ENCODE measurements around the gene B3GNT5.
A peak's percentile ranks its signal among the peaks of the same experiment; 100 is the strongest.

B3GNT5 gene

GRCh38 chr3:183266454-183266853, 13.4 kb downstream of the B3GNT5 start:
- no peak for DNase-seq

- no peak for DNase-seq
Measured at GRCh38 chr3:183267140-183267539, 14.1 kb downstream of the B3GNT5 start.

GRCh38 chr3:183268366-183268765, 15.3 kb downstream of the B3GNT5 start:
- DNase-seq = no peak

- DNase-seq = no peak
Measured at GRCh38 chr3:183269345-183269744, 16.3 kb downstream of the B3GNT5 start.

GRCh38 chr3:183270344-183270743, 17.3 kb downstream of the B3GNT5 start:
- DNase-seq = no peak

GRCh38 chr3:183272142-183272541, 19.1 kb downstream of the B3GNT5 start:
- DNase-seq = no peak

- no peak for DNase-seq
Measured at GRCh38 chr3:183272791-183273190, 19.7 kb downstream of the B3GNT5 start.

GRCh38 chr3:183274609-183275008, 21.6 kb downstream of the B3GNT5 start:
- no peak for DNase-seq

GRCh38 chr3:183275418-183275817, 22.4 kb downstream of the B3GNT5 start:
- no peak for DNase-seq

- no peak for DNase-seq
Measured at GRCh38 chr3:183275937-183276336, 22.9 kb downstream of the B3GNT5 start.

- DNase-seq = no peak
Measured at GRCh38 chr3:183277260-183277659, 24.2 kb downstream of the B3GNT5 start.

GRCh38 chr3:183278479-183279088, 25.5 kb downstream of the B3GNT5 start:
- no peak for DNase-seq

GRCh38 chr3:183279371-183279770, 26.3 kb downstream of the B3GNT5 start:
- DNase-seq = no peak

- DNase-seq = no peak
Measured at GRCh38 chr3:183281126-183281797, 28.2 kb downstream of the B3GNT5 start.

- DNase-seq = no peak
Measured at GRCh38 chr3:183283886-183284285, 30.8 kb downstream of the B3GNT5 start.

- no peak for DNase-seq
Measured at GRCh38 chr3:183284570-183284969, 31.5 kb downstream of the B3GNT5 start.

GRCh38 chr3:183285318-183285717, 32.3 kb downstream of the B3GNT5 start:
- DNase-seq = no peak

- peak; percentile 74 for DNase-seq
Measured at GRCh38 chr3:183285828-183286457, 32.9 kb downstream of the B3GNT5 start.

- no peak for DNase-seq
Measured at GRCh38 chr3:183287301-183287971, 34.4 kb downstream of the B3GNT5 start.

GRCh38 chr3:183288117-183288516, 35.1 kb downstream of the B3GNT5 start:
- no peak for DNase-seq

GRCh38 chr3:183290216-183290615, 37.2 kb downstream of the B3GNT5 start:
- DNase-seq = no peak

GRCh38 chr3:183291497-183292031, 38.5 kb downstream of the B3GNT5 start:
- DNase-seq = no peak

- no peak for DNase-seq
Measured at GRCh38 chr3:183293966-183294365, 40.9 kb downstream of the B3GNT5 start.
